ENCODE results near the gene NAT16.

Gene NAT16

DNA sequence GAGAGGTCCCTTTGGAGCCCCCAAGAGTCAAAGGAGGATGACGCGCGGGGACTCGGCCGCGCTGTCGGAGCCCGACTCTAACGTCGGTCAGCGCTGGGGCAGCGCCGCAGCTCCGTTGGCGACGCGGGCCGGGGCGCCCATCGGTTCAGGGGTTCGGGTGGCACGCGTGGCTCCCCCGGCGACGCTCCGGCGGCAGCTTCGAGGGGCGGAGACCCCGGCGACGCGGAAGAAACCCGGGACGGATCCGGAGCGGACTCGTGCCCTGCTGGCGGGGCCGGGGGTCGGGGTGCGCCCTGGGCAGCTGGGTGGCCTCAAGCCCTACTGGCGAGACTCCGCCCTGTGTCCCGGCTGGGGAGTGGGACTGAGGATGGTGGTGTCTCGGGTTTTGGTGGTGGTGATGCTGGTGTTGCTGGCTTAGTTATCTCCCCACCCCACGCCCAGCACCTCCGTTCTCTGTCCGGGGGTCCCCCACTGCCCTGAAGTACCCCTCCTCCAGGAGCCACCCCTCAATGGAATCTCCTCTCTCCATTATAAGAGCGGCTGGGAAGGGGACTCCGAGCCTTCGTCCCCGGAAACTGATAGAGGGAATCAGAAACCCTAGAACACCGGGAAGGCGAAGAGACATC, at the start of gene NAT16:
NAT16 (minus strand) TSS at position 164 of the 626 bp plus-strand sequence. CDS start 5,486 bp downstream, outside the sequence.
- no peak for DNase-seq (ENCODE audit: low spot score)
- peaks cover 67% of the 10 kb centered on the region for H3K27me3 Mint-ChIP-seq (ENCODE audit: low read depth)
- no peaks in the 10 kb centered on the region for H3K36me3 Mint-ChIP-seq (ENCODE audit: low read depth)
- peaks cover 3% of the 10 kb centered on the region for H3K4me1 Mint-ChIP-seq (ENCODE audit: low read depth)
- no peak within 1 kb of the TSS for H3K27ac Mint-ChIP-seq
- H3K9me3 Mint-ChIP-seq: no peaks in the 10 kb centered on the region
- H3K4me3 Mint-ChIP-seq: no peak within 1 kb of the TSS

DNA sequence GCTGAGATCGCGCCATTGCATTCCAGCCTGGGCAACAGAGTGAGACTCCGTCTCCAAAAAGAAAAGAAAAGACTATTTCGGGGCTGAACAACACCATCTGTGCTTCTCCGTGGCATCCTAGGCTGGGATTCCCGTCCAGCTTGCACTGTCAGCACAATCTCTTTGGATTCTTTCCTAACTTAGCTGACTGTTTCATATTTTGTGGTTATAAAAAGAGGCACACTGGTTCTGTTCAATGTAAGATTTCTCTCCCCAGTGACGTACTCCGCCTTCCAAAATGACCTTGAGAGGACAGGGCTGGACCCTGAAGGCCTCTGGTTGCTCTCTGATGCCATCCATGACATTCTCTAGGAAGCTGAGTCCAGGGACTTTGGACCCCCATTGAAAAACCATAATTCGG, 46.6 kb upstream of the NAT16 start:
- no peaks in the 10 kb centered on the region for H3K27me3 Mint-ChIP-seq (ENCODE audit: low read depth)
- H3K9me3 Mint-ChIP-seq: no peaks in the 10 kb centered on the region
- H3K4me3 Mint-ChIP-seq: no peak overlapping the region
- no peak for DNase-seq (ENCODE audit: low spot score)
- peaks cover 32% of the 10 kb centered on the region for H3K36me3 Mint-ChIP-seq (ENCODE audit: low read depth)
- no peak overlapping the region for H3K27ac Mint-ChIP-seq
- H3K4me1 Mint-ChIP-seq (ENCODE audit: low read depth): peaks cover 6% of the 10 kb centered on the region

GRCh38 chr7:101225650-101226049, 45.6 kb upstream of the NAT16 start:
- DNase-seq (ENCODE audit: low spot score): no peak
- no peak overlapping the region for H3K27ac Mint-ChIP-seq
- H3K4me1 Mint-ChIP-seq (ENCODE audit: low read depth): peaks cover 8% of the 10 kb centered on the region
- peaks cover 33% of the 10 kb centered on the region for H3K36me3 Mint-ChIP-seq (ENCODE audit: low read depth)
- H3K4me3 Mint-ChIP-seq: no peak overlapping the region
- H3K27me3 Mint-ChIP-seq (ENCODE audit: low read depth): no peaks in the 10 kb centered on the region
- no peaks in the 10 kb centered on the region for H3K9me3 Mint-ChIP-seq

DNA sequence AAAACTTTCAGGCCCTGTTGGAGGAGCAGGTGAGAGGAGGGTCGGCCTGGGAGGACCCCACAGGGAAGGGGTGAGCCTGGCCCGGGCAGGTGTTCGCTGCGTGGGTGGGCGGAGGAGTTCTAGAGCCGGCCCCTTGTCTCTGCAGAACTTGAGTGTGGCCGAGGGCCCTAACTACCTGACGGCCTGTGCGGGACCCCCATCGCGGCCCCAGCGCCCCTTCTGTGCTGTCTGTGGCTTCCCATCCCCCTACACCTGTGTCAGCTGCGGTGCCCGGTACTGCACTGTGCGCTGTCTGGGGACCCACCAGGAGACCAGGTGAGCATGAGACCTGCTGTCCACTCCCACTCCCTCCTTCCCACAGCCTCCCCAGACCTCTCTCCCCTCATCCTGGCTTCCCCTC, 43.4 kb upstream of the NAT16 start:
- H3K4me3 Mint-ChIP-seq: no peak overlapping the region

GRCh38 chr7:101222275-101222830, 42.3 kb upstream of the NAT16 start:
- no peak overlapping the region for H3K4me3 Mint-ChIP-seq
- no peaks in the 10 kb centered on the region for H3K9me3 Mint-ChIP-seq
- H3K36me3 Mint-ChIP-seq (ENCODE audit: low read depth): peaks cover 28% of the 10 kb centered on the region
- H3K27ac Mint-ChIP-seq: no peak overlapping the region
- peaks cover 15% of the 10 kb centered on the region for H3K4me1 Mint-ChIP-seq (ENCODE audit: low read depth)
- DNase-seq (ENCODE audit: low spot score): no peak
- no peaks in the 10 kb centered on the region for H3K27me3 Mint-ChIP-seq (ENCODE audit: low read depth)

More for the DNA sequence above, 43.4 kb upstream of the NAT16 start:
- Mint-ChIP-seq H3K4me1 (ENCODE audit: low read depth) (peaks cover 14% of the 10 kb centered on the region), H3K36me3 (ENCODE audit: low read depth) (peaks cover 29% of the 10 kb centered on the region), H3K27ac (no peak overlapping the region), H3K27me3 (ENCODE audit: low read depth) (no peaks in the 10 kb centered on the region), H3K9me3 (no peaks in the 10 kb centered on the region)
- no peak for DNase-seq (ENCODE audit: low spot score)

DNA sequence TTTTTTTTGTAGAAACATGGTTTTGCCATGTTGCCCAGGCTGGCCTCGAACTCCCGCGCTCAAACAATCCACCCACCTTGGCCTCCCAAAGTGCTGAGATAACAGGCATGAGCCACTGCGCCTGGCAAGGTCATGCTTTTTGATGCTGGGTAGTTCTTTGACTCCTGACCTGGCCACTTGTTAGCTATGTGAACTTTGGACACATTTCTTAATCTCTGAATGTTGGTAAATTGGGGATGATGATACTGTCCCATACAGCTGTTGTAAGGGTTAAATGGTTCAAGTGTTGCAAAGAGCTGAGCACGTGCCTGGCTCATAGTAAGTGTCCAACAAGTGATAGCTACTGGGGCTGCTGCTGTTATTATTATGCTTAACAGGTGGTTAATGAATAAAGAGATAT, 40.2 kb upstream of the NAT16 start:
- Mint-ChIP-seq H3K4me3 (peak overlapping the region; percentile 24), H3K27me3 (ENCODE audit: low read depth) (no peaks in the 10 kb centered on the region), H3K9me3 (no peaks in the 10 kb centered on the region), H3K36me3 (ENCODE audit: low read depth) (peaks cover 41% of the 10 kb centered on the region), H3K4me1 (ENCODE audit: low read depth) (peaks cover 23% of the 10 kb centered on the region), H3K27ac (no peak overlapping the region)
- DNase-seq (ENCODE audit: low spot score): no peak

- Mint-ChIP-seq H3K36me3 (ENCODE audit: low read depth) (peaks cover 35% of the 10 kb centered on the region), H3K27ac (peak overlapping the region; percentile 84), H3K27me3 (ENCODE audit: low read depth) (no peaks in the 10 kb centered on the region), H3K4me3 (peak overlapping the region; percentile 91), H3K4me1 (ENCODE audit: low read depth) (peaks cover 23% of the 10 kb centered on the region), H3K9me3 (no peaks in the 10 kb centered on the region)
- DNase-seq (ENCODE audit: low spot score): no peak
Measured at GRCh38 chr7:101218236-101219125, 38.4 kb upstream of the NAT16 start.

GRCh38 chr7:101217388-101218235, 37.5 kb upstream of the NAT16 start, which contains the start of the genes PLOD3 and ZNHIT1:
Gene PLOD3 (minus strand): TSS chr7:101217581. CDS start chr7:101217274, 307 bp downstream.
Gene ZNHIT1 (plus strand): TSS chr7:101218165. CDS start chr7:101218196, 31 bp downstream.
- Mint-ChIP-seq H3K4me3 (peak within 1 kb of the TSS; percentile 91), H3K27ac (peak within 1 kb of the TSS; percentile 84), H3K4me1 (ENCODE audit: low read depth) (peaks cover 23% of the 10 kb centered on the region), H3K36me3 (ENCODE audit: low read depth) (peaks cover 33% of the 10 kb centered on the region), H3K27me3 (ENCODE audit: low read depth) (no peaks in the 10 kb centered on the region), H3K9me3 (no peaks in the 10 kb centered on the region)
- peak; percentile 94 for DNase-seq (ENCODE audit: low spot score)

GRCh38 chr7:101216860-101217387, 36.8 kb upstream of the NAT16 start:
- Mint-ChIP-seq H3K9me3 (no peaks in the 10 kb centered on the region), H3K4me1 (ENCODE audit: low read depth) (peaks cover 21% of the 10 kb centered on the region), H3K27me3 (ENCODE audit: low read depth) (no peaks in the 10 kb centered on the region), H3K27ac (peak overlapping the region; percentile 84), H3K4me3 (peak overlapping the region; percentile 91), H3K36me3 (ENCODE audit: low read depth) (peaks cover 29% of the 10 kb centered on the region)
- no peak for DNase-seq (ENCODE audit: low spot score)

- peaks cover 24% of the 10 kb centered on the region for H3K36me3 Mint-ChIP-seq (ENCODE audit: low read depth)
- no peaks in the 10 kb centered on the region for H3K9me3 Mint-ChIP-seq
- H3K4me3 Mint-ChIP-seq: peak overlapping the region; percentile 91
- H3K27ac Mint-ChIP-seq: peak overlapping the region; percentile 74
- no peaks in the 10 kb centered on the region for H3K27me3 Mint-ChIP-seq (ENCODE audit: low read depth)
- peaks cover 21% of the 10 kb centered on the region for H3K4me1 Mint-ChIP-seq (ENCODE audit: low read depth)
- no peak for DNase-seq (ENCODE audit: low spot score)
Measured at GRCh38 chr7:101216001-101216859, 36.1 kb upstream of the NAT16 start.

DNA sequence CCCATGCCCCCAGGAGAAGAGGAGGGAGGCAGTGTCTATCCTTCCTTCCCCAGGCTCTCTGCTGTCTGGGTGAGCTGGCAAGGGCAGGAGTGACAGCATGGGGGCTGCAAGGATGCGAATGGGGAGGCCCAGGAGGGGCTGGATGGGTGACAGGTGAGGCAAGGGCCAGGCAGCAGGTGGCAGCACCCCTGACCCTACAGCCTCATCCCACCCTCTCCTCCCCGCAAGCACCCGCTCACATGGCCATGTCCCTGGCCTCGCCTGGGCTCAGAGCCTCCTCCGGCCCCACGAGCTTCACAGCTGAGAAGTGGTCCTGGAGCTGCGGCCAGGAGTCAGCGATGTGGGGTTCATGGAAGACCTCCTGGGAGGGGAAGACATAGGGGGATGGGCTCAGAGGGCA, 31.9 kb upstream of the NAT16 start:
- Mint-ChIP-seq H3K27me3 (ENCODE audit: low read depth) (no peaks in the 10 kb centered on the region), H3K27ac (no peak overlapping the region), H3K36me3 (ENCODE audit: low read depth) (peaks cover 32% of the 10 kb centered on the region), H3K9me3 (no peaks in the 10 kb centered on the region), H3K4me3 (no peak overlapping the region), H3K4me1 (ENCODE audit: low read depth) (peaks cover 8% of the 10 kb centered on the region)
- no peak for DNase-seq (ENCODE audit: low spot score)

DNA sequence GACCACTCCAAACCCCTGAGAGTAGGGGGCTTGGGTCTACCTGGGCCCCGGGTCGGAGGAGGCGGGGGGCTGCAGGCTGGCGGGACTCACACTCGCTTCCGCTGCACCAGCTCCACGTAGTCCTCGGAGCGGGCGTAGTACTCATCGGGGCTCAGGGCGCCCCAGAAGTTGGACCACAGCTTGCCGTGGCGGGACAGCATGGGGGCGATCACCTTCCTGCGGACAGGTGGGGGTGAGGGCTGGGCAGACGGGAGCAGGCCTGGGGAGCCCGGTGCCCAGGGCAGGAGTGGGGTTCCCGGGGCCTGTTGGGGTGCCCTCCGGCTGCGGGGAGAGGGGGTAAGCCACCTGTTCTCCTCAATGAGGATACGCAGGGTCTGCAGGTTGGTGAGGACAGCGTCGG, 31.4 kb upstream of the NAT16 start:
- Mint-ChIP-seq H3K27ac (no peak overlapping the region), H3K4me1 (ENCODE audit: low read depth) (peaks cover 5% of the 10 kb centered on the region), H3K27me3 (ENCODE audit: low read depth) (no peaks in the 10 kb centered on the region), H3K9me3 (no peaks in the 10 kb centered on the region), H3K36me3 (ENCODE audit: low read depth) (peaks cover 29% of the 10 kb centered on the region), H3K4me3 (no peak overlapping the region)
- no peak for DNase-seq (ENCODE audit: low spot score)
